IPS-18a (cell line): ENCODE data around the gene SP8.

Experiments used
- H3K27ac ChIP-seq: one replicate; pipeline ENCODE4 v1.5.1; 2013; ENCODE audit warnings: low read length
- H3K27me3 ChIP-seq: one replicate; pipeline ENCODE4 v1.6.1; 2013; ENCODE audit warnings: mild to moderate bottlenecking, low read length; ENCODE audit not compliant: control insufficient read depth, insufficient read depth
- H3K36me3 ChIP-seq: one replicate; pipeline ENCODE4 v1.6.1; 2013; ENCODE audit warnings: low read depth, low read length; ENCODE audit not compliant: control insufficient read depth
- H3K4me1 ChIP-seq: one replicate; pipeline ENCODE4 v1.6.1; 2013; ENCODE audit warnings: low read depth, low read length; ENCODE audit not compliant: control insufficient read depth
- H3K4me3 ChIP-seq: one replicate; pipeline ENCODE4 v1.5.1; 2013; ENCODE audit warnings: low read length
- H3K9ac ChIP-seq: one replicate; pipeline ENCODE4 v1.6.1; 2013; ENCODE audit warnings: mild to moderate bottlenecking, low read length, moderate library complexity
- H3K9me3 ChIP-seq: one replicate; pipeline ENCODE4 v1.6.1; 2013; ENCODE audit warnings: low read depth, low read length; ENCODE audit not compliant: control insufficient read depth

The SP8 gene

GRCh38 chr7:20783700-20784387 lies 2.8 kb downstream of the SP8 start:
- no peaks in the 10 kb centered on the region for H3K36me3 ChIP-seq
- H3K9me3 ChIP-seq = no peaks in the 10 kb centered on the region
- peak overlapping the region; percentile 70 for H3K4me3 ChIP-seq
- H3K4me1 ChIP-seq = peaks cover 49% of the 10 kb centered on the region
- H3K27me3 ChIP-seq = peaks cover 52% of the 10 kb centered on the region
- peak overlapping the region; percentile 96 for H3K9ac ChIP-seq
- H3K27ac ChIP-seq = peak overlapping the region; percentile 96

- Histone ChIP-seq H3K4me1 (peaks cover 44% of the 10 kb centered on the region), H3K9ac (peak overlapping the region; percentile 96), H3K9me3 (no peaks in the 10 kb centered on the region), H3K4me3 (peak overlapping the region; percentile 70), H3K27me3 (peaks cover 45% of the 10 kb centered on the region), H3K27ac (peak overlapping the region; percentile 96), H3K36me3 (no peaks in the 10 kb centered on the region)
These were observed 3.5 kb downstream of the SP8 start for GRCh38 chr7:20783125-20783699.

GRCh38 chr7:20779041-20779440 lies 7.6 kb downstream of the SP8 start:
- Histone ChIP-seq H3K9me3 (no peaks in the 10 kb centered on the region), H3K36me3 (no peaks in the 10 kb centered on the region), H3K4me3 (peak overlapping the region; percentile 61), H3K9ac (peak overlapping the region; percentile 65), H3K4me1 (peaks cover 70% of the 10 kb centered on the region), H3K27me3 (peaks cover 39% of the 10 kb centered on the region), H3K27ac (no peak overlapping the region)

DNA sequence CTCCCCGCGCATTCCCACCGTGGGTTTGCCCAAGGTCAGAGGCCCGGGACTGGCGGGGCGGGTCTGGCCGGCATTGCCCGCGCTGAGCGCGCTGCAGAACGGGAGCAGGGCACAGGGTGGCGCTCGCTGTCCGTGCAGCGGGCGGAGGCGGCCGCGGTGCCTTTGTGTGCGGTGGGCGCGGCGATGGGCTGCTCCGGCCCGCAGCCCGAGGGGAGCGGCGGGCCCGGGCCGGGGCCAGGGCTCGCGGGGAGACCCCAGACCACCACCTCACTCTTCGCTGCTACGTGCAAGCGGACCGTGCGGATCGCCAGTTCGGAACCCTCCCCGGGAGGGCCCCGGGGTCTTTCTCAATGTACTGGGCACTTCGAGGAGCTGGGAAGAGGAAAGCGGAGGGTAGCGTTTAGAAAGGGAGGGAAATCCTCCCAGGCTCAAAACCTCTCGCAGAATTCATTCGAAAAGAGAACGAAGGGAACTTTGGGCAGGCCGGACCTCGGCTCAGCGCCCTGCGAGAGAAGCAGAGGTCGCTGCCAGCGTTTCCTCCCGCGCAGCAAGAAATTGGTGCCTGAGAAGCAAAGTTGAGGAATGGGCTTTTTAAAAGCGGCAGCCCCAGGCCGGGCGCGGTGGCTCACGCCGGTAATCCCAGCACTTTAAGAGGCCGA lies 8.5 kb downstream of the SP8 start:
- peak overlapping the region; percentile 65 for H3K9ac ChIP-seq
- H3K9me3 ChIP-seq = no peaks in the 10 kb centered on the region
- no peaks in the 10 kb centered on the region for H3K36me3 ChIP-seq
- peak overlapping the region; percentile 27 for H3K27ac ChIP-seq
- H3K4me3 ChIP-seq = peak overlapping the region; percentile 61
- H3K4me1 ChIP-seq = peaks cover 72% of the 10 kb centered on the region
- peaks cover 36% of the 10 kb centered on the region for H3K27me3 ChIP-seq

DNA sequence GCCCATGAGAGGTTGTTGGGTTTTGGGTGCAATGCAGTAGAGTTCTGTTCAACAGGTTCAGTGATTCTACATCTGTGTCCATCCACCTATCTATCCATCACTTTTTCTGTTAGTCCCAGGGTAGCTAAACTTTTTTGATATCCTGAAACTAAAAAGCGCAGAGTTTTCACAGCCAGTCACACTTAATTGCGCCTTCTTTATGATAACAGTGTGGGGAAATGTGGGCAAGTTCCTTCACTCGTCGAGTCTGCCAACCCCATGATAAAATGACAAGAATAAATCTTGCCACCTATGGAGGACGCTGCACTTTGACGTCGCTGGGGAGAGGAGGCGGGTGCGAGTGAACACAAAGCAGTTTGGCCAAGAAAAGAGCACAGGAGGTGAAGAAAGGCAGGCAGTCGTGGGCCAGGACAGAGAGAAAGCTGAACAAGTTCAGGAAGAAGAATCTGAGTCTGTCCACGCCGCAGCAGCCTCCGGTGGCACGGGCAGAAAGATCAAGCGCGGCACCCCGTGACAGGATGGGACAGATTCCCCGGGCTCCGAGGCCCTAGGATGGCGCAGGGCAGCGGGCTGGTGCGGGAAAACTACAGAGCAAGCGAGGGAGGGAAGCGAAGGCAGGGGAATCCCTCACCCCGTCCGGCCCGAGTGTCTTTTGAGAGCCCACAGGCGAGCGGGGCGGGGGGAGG lies 9.2 kb downstream of the SP8 start:
- H3K9ac ChIP-seq = no peak overlapping the region
- peaks cover 36% of the 10 kb centered on the region for H3K27me3 ChIP-seq
- peak overlapping the region; percentile 61 for H3K4me3 ChIP-seq
- no peaks in the 10 kb centered on the region for H3K9me3 ChIP-seq
- H3K4me1 ChIP-seq = peaks cover 70% of the 10 kb centered on the region
- no peaks in the 10 kb centered on the region for H3K36me3 ChIP-seq
- H3K27ac ChIP-seq = no peak overlapping the region

GRCh38 chr7:20776942-20777341 lies 9.7 kb downstream of the SP8 start:
- H3K27me3 ChIP-seq = peaks cover 36% of the 10 kb centered on the region
- H3K4me1 ChIP-seq = peaks cover 64% of the 10 kb centered on the region
- no peak overlapping the region for H3K9ac ChIP-seq
- no peaks in the 10 kb centered on the region for H3K36me3 ChIP-seq
- peak overlapping the region; percentile 61 for H3K4me3 ChIP-seq
- H3K9me3 ChIP-seq = no peaks in the 10 kb centered on the region
- no peak overlapping the region for H3K27ac ChIP-seq

DNA sequence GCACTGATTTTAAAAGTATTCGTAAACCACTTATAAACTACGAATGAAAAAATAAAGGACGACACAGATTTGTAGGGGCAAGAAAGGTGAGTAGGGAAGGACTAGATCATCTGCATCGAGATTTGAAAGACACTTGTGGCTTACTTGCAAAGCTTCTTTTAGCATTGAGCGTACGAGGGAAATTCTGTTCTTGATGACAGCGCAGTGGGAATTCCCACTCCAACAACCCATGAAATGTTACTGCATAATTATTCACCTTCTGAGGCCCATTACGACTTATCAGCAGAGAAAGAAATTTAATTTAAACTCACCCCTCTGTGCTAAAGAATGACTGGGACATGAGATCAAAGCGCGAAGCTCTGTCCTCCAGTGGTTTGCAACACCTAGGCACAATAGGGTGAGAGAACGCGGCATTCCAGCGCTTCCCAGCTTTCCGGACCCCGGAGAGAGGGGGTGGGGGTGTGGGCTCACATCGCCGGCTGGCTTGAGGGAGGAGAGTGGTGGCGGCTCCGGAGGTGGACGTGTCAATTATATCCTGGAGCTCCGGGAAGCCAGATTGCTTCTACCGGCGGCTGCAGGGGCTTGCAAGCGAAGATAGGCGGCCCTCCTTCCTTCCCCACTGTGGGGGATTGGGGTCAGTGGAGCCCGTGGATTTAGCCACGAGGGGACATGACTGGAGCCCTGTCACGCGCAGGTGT lies 10.3 kb downstream of the SP8 start:
- H3K27ac ChIP-seq = no peak overlapping the region
- H3K36me3 ChIP-seq = no peaks in the 10 kb centered on the region
- peak overlapping the region; percentile 61 for H3K4me3 ChIP-seq
- H3K4me1 ChIP-seq = peaks cover 59% of the 10 kb centered on the region
- H3K9me3 ChIP-seq = no peaks in the 10 kb centered on the region
- H3K9ac ChIP-seq = peak overlapping the region; percentile 29
- peaks cover 36% of the 10 kb centered on the region for H3K27me3 ChIP-seq

DNA sequence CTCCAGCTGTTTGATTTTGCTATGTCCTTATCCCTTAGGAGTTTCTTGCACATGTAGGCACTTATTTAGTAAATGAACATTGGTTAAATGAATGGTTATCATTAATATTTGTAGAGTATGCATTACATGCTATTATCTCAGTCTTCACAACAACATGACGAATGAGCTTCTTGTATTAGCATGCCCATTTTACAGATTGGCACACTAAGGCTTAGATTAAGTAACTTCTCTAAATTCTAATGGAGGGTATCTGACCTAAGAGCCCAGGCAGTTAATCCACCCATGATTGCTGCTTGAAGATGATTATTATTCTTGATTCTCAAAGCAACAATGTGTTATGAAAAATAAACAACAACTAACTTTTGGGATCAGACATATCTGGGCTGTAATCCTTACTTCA lies 32.7 kb downstream of the SP8 start:
- Histone ChIP-seq H3K9me3 (no peaks in the 10 kb centered on the region), H3K27ac (no peak overlapping the region), H3K4me3 (no peak overlapping the region), H3K36me3 (no peaks in the 10 kb centered on the region), H3K27me3 (no peaks in the 10 kb centered on the region), H3K9ac (no peak overlapping the region), H3K4me1 (no peaks in the 10 kb centered on the region)

GRCh38 chr7:20749906-20750305 lies 36.8 kb downstream of the SP8 start:
- Histone ChIP-seq H3K27ac (no peak overlapping the region), H3K4me3 (no peak overlapping the region), H3K9me3 (no peaks in the 10 kb centered on the region), H3K9ac (no peak overlapping the region), H3K4me1 (peaks cover 6% of the 10 kb centered on the region), H3K27me3 (no peaks in the 10 kb centered on the region), H3K36me3 (no peaks in the 10 kb centered on the region)

- no peaks in the 10 kb centered on the region for H3K9me3 ChIP-seq
- H3K4me3 ChIP-seq = no peak overlapping the region
- no peaks in the 10 kb centered on the region for H3K36me3 ChIP-seq
- H3K27ac ChIP-seq = no peak overlapping the region
- H3K4me1 ChIP-seq = peaks cover 6% of the 10 kb centered on the region
- no peak overlapping the region for H3K9ac ChIP-seq
- H3K27me3 ChIP-seq = no peaks in the 10 kb centered on the region
These were observed 37.8 kb downstream of the SP8 start for GRCh38 chr7:20748853-20749252.

DNA sequence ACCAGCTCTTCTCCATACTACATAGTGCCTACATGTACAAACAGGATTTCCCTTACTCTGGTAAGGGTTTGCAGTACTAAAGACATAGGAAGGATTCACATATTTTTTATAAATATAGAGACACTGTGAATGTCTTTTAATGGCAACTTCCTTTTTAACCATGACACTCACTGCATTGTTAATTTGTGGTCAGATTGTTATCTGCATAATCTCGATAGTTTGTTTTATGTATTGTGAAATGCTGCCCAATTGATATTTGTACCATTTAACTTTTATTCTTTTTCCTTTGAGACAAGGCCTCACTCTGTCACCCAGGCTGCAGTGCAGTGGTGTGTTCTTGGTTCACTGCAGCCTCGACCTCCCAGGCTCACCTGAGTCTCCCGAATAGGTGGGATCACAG lies 39.7 kb downstream of the SP8 start:
- H3K9ac ChIP-seq = no peak overlapping the region
- peaks cover 6% of the 10 kb centered on the region for H3K4me1 ChIP-seq
- H3K27me3 ChIP-seq = no peaks in the 10 kb centered on the region
- H3K4me3 ChIP-seq = no peak overlapping the region
- no peak overlapping the region for H3K27ac ChIP-seq
- no peaks in the 10 kb centered on the region for H3K9me3 ChIP-seq
- no peaks in the 10 kb centered on the region for H3K36me3 ChIP-seq
